HEK293 (cell line): ENCODE results near the gene MTMR3.

Source experiments
- ZNF121 ChIP-seq: fragments of 450-650 bp; formaldehyde crosslinking; IDR thresholded peaks from 2 replicates; pipeline ENCODE4 v1.5.1; 2016; ENCODE audit warnings: missing biosample characterization, missing genetic modification characterization
- ZNF214 ChIP-seq: fragments of 450-650 bp; formaldehyde crosslinking; IDR thresholded peaks from 2 replicates; pipeline ENCODE4 v1.5.1; 2017; ENCODE audit warnings: missing biosample characterization, mild to moderate bottlenecking, missing genetic modification characterization, borderline replicate concordance
- TF ChIP-seq, protein P1 (sequence below): fragments of 450-650 bp; formaldehyde crosslinking; IDR thresholded peaks from 2 replicates; pipeline ENCODE4 v1.5.1; 2016; ENCODE audit warnings: missing biosample characterization, missing genetic modification characterization
- TF ChIP-seq, protein P2 (sequence below): sonication (generic); formaldehyde crosslinking; IDR thresholded peaks from 2 replicates; pipeline ENCODE4 v1.8.1; 2022; ENCODE audit warnings: mild to moderate bottlenecking, moderate library complexity, missing genetic modification reagents

DNA sequence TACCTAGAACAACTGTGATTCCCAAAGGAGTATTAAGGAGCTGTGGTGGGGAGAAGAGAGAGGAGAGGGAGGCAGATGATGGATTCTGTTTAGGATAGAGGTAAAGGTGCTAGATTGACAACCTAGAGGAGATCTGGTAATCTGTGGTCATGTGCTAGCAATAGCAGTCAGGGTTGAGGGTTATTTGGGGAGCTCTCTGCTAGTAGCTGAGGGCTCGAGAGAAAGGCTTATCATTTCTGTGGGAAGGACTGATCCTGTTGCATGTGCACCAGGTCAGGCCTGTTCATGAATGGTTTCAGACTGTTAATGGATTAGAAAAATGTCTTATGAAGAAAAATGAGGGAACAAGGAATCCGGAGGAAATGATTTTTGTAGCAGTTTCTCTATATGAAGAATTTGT, 63.2 kb downstream of the MTMR3 start:
- TF ChIP-seq, protein P1, sequence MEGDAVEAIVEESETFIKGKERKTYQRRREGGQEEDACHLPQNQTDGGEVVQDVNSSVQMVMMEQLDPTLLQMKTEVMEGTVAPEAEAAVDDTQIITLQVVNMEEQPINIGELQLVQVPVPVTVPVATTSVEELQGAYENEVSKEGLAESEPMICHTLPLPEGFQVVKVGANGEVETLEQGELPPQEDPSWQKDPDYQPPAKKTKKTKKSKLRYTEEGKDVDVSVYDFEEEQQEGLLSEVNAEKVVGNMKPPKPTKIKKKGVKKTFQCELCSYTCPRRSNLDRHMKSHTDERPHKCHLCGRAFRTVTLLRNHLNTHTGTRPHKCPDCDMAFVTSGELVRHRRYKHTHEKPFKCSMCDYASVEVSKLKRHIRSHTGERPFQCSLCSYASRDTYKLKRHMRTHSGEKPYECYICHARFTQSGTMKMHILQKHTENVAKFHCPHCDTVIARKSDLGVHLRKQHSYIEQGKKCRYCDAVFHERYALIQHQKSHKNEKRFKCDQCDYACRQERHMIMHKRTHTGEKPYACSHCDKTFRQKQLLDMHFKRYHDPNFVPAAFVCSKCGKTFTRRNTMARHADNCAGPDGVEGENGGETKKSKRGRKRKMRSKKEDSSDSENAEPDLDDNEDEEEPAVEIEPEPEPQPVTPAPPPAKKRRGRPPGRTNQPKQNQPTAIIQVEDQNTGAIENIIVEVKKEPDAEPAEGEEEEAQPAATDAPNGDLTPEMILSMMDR: no peak
- TF ChIP-seq ZNF121: no peak
- TF ChIP-seq ZNF214 (tag by site-specific recombination): no peak
- TF ChIP-seq, protein P2, sequence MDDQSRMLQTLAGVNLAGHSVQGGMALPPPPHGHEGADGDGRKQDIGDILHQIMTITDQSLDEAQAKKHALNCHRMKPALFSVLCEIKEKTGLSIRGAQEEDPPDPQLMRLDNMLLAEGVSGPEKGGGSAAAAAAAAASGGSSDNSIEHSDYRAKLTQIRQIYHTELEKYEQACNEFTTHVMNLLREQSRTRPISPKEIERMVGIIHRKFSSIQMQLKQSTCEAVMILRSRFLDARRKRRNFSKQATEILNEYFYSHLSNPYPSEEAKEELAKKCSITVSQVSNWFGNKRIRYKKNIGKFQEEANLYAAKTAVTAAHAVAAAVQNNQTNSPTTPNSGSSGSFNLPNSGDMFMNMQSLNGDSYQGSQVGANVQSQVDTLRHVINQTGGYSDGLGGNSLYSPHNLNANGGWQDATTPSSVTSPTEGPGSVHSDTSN (CRISPR knock-in tag): no peak
